Measurements from ENCODE around the gene FRAS1.
"Not testable (repeated sequence)": the region's sequence is repeated elsewhere in the genome, so short reads cannot be mapped to it uniquely, and the experiment has no call there.

The FRAS1 gene

GRCh38 chr4:78125834-78126331 is 68.8 kb downstream of the FRAS1 start:
- not testable (repeated sequence) for DNase-seq

DNA sequence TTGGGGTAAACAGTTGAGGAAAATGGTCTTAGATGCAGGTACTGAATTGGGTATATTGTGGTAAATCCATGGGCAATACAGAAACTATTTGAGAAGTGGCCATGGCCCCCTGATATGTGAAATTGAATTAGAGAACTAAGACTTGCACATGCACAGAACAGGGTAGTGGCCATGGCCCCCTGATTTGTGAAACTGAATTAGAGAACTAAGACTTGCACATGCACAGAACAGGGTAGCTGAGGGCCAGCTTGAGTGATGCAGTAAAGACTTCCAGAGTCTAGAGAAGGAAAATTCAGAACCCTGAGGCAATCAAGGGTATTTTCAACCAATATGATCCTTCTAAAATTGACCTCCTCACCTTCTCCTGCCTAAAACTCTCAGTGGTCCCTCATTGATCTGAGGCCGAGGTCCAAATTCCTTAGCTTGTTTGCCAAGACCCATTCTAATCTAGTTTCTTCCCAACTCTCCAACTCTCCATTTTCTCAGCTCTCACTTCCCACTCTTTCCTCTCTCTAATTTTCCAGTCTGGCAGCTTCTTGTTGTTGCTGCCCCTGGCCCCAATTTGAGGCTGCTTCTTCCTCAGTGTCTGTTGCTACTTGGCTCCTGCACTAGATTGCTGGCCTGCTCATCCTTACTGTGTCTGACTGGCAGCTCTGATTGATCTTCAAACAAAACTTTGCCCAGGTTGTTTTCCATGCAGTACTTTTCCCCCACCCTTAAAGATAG is 72.4 kb downstream of the FRAS1 start:
- no peak for DNase-seq

DNA sequence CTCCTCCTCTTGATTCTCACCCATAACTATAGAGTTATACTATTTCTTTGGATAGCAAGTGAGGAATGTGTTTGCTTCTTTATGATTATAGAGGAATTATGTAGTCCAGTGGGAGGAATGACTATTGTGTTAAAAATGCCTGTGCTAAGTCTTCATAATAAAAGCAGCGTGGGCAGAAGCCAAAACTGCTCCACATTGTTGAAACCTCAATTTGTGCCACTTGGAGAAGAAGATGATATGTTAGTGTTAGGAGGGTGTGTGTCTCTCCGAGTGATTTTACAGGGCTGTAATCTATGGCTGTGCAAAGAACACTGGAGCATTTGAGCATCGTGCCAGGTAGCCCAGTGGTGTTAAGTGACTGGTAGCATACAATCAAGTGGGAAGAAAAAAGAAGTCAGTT is 74.3 kb downstream of the FRAS1 start:
- no peak for DNase-seq

- no peak for DNase-seq
These were observed 79.3 kb downstream of the FRAS1 start for GRCh38 chr4:78136109-78137081.

DNA sequence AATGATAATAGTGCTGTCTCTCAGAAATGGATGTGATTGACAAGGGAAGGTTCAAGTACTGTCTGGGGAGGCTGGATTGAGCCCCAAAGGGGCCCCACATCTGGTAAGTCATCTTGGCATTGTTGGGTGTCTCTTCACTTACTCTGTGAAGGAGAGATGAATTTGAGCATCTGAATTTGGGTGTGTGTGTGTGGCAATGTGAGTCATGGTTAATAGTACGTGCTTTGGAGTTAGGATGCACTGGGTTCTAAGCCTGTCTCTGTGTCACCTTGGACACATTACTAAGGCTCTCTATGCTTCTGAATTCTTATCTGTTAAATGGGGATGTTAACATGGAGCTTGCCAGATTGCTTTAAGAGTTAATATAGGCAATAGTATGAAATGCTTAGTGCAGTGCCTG is 80.4 kb downstream of the FRAS1 start:
- no peak for DNase-seq

DNA sequence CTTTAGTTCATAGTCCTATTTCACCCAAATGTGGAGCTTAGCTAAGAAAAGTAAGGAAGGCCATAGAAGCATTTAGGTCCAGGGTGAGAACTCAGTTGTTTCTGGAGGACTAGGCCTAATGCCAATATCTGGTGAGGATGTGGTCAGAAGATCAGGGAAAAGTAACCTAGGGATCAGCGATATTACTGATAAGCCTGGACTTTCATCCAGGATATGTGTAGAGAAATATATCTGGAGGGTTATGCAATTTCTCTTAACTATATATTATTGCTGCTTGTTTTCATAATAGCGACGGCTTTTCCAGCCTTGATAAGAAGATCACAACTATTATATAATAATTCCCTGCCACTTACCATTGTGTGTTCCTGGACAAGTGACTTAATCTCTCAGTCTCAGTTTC is 81.1 kb downstream of the FRAS1 start:
- no peak for DNase-seq

GRCh38 chr4:78143634-78144033 is 86.5 kb downstream of the FRAS1 start:
- no peak for DNase-seq

DNA sequence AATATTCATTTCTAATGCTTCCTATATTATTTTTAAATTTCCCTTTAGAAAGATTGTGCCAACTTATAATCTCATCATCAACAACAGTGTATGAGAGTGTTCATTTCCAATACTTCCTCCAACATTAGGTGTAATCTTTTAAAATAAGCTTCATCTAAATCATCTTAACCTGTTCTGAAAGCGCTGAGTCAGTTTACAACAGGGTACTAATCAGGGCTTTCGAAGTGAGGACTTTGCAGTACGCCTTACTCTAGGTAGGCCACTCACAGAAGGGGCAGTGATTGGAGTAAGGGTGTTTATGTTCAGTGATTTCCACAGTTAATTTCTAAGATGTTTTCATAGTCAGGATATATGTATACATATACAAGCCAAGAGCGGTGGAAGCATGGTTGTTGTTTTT is 87.9 kb downstream of the FRAS1 start:
- DNase-seq, result no peak

GRCh38 chr4:78145622-78146021 is 88.5 kb downstream of the FRAS1 start:
- no peak for DNase-seq

- DNase-seq, result no peak
These were observed 92.8 kb downstream of the FRAS1 start for GRCh38 chr4:78149751-78150542.

DNA sequence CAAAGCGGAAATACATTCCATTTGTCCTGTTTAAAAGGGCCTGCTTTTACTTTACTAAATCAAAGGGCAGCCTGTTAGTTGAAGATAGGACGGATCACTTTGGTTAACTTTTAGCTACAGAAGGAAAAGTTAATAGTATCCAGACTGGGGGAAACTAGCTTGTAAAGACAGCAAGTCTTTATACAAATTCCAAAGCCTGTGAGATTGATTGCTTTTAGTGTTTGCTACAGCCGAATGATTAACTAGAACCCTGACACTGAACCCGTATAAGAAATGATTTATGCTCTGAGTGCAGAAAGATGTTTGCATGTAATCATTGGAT is 93.4 kb downstream of the FRAS1 start:
- DNase-seq, result no peak

DNA sequence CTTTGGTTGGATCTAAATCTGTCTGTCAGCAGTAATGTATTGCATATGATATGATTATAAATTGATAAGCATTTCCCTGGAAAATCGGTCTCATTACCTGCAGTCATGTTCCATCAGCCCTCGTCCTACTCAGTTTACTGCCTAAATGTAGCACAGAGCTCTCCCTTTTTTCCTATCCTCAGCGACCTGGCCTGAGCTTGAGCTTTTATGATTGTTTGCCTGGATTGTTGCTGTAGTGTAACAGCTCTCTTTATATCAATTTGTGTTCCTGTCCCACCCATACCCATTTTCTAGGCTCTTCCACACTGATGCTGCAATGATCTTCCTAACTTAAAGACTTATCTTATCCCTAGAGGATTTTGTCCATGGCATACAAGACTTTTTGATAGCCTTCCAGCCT is 95.7 kb downstream of the FRAS1 start:
- DNase-seq, result no peak

DNA sequence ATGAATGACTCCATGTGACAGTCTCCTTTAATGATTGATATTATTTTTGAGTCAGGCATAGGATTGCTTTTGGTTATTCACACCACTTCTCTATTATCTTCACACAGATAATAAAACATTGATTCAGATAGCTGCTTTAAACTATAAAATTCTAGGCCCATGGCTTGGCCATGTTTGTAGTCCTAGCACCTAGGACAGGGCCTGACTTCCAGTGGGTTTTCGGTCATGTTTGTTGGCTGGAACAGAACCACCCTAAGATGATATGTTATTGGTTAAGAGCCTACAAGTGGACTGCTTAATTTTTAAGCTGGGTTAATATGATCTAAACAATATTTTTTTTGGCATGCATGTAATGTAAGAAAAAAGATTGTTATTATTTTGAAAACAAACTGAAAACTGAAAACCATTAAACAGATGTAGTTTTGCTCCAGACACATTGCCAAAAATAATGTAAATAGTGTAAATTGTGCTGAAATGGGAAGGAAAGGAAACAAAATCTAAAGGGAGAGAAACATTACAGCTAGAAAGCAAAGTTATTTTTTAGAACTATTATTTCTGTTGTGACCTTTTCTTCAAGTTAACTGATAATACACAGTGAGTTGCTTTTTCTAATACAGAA is 98.0 kb downstream of the FRAS1 start:
- DNase-seq, result no peak

DNA sequence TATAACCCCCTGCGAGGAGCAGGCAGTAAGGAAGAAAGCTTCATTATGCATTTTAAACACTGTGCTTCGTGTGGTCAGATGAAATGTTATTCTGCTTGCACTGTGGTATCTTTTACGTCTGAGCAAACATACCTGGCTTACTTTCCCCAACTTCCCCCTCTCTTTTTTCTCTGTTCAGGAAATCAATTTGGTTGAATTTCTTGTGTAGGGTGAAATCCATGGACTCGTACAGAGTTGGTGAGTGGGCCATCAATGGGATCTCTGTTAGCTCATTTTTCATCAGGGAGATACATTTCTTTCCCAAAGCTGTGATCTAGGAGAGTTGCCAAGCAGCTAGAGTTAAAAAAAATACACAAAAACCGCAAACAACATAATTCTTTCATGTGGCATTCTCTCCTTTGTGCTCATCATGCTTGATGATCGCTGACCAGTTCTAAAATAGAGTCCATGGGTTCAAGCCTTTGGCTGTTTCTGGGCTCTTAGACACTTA is 98.5 kb downstream of the FRAS1 start:
- no peak for DNase-seq

DNA sequence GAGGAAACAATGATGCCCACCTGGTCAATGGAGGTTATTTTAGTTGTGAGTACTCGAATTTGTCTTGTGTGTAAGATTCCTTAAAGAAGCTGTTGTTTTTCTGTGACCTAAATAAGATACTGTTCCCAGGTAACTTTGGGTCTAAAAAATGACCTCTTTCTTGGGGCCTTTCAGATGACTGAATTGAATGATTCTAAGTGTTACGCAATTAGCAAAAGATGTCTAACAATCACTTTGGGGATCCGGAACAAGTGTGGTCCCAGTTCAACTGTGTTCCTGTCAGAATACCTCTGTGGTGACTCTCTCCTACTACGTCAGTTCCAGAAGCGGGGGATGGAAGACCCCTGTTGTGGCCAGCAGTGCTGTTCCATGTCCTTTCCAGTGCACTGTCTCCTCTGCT is 99.4 kb downstream of the FRAS1 start:
- DNase-seq, result no peak

- no peak for DNase-seq
These were observed 105.2 kb downstream of the FRAS1 start for GRCh38 chr4:78162342-78162741.

GRCh38 chr4:78162821-78163220 is 105.7 kb downstream of the FRAS1 start:
- no peak for DNase-seq

DNA sequence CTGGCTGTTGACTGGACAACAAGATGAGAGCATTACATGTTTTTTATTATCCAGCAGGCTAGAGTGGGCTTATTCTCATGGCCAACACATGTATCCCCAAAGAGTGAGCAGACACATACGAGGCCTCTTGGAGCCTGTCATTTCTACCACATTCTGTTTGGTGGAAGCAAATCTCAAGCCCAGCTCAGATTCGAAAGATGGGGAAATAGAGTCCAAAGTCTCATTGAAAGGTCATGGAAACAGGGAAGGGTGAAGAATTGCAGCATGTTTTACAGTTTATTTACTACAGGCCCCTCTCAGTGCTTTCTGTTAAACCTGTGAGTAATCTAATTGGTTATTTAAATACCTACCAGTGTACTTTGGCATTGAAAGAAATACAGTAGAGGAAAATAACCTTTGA is 108.6 kb downstream of the FRAS1 start:
- DNase-seq, result no peak

GRCh38 chr4:78166622-78167021 is 109.5 kb downstream of the FRAS1 start:
- DNase-seq, result no peak

DNA sequence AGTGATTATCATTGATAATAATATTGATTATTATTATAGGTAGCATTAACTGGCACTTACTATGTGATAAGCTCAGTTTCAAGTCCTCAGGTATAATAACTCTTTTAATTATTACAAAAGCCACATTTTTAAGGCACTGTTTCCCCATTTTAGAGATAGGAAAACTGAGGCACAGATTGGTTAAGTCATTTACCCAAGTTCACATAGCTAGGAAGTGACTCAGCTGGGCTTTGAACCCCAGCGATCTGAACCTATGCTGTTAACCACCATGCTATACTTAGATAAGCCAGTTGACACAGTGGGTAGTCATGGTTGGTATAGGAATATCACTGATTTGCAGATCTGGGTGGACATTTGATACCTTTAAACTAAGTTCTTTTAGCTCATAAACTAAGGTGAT is 110.4 kb downstream of the FRAS1 start:
- DNase-seq, result no peak

DNA sequence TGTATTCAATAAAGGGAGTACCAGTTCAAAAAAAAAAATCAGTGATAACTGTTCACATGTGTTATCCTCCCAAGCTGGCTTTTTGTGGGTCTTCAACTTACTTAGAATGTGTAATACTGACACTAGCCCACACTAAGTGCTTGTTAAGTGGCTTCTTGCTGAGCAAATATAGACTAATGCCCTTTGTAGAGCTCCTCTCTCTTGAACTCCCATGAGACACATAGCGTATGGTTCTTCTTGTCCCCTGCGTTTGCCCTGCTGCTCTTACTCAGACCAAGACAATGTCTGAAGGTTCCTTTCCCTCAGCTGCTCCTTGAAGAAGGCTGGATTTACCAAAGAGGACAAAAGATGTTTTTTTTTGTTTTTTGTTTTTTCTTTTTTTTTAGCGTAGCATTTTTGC is 110.9 kb downstream of the FRAS1 start:
- no peak for DNase-seq

DNA sequence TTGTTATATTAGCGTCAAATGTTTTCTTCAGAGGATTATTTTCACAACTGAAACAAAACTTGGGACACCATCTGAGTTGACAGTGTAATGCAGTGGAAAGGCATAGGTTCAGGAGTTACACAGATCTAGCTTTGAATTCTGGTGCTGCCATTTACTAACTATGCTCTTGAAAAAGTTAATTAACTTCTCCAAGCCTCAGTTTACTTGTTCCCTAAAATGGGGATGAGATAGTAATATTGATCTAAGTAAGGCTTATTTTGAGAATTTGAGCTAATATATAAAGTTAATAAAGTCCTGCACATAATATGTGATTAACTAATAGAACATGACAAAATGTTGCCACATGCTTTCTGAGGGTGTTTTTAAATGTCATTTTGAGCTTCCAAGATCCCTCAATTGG is 112.6 kb downstream of the FRAS1 start:
- no peak for DNase-seq

DNA sequence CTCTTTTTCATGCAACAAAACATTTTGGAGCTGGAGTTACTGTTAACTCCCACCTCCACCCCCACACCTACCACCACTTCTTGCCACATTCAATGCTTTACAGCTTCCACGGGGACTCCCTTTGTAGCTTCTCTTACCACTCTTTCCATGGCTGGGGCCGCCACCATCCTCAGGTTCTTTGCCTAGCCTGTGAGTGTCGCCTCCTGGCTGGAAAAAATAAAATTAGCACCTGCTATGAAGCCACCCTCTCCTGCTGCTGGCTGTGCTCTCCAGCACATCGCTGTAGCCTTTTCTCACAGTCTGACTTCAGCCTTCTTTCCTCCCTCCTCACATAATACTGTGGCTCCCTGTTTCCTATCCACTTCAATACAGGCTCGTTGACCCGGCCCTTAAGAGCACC is 114.4 kb downstream of the FRAS1 start:
- DNase-seq, result no peak

All from activated CD8-positive, alpha-beta memory T cell treated with anti-CD3 and anti-CD28 coated beads, Interleukin-2, amount 50 U/mL, for 4 hours (primary cell).